Stimulated activated CD4-positive, alpha-beta T cell treated with anti-CD3 and anti-CD28 coated beads, Interleukin-1b, Interleukin-23, amount 100 ng/mL, for 4 hours (primary cell): Measurements from ENCODE around the gene RHBDD2.
A peak's percentile ranks its signal among the peaks of the same experiment; 100 is the strongest.

Experiments used
- DNase-seq, 2 donors: peaks; one replicate each; pipeline ENCODE4 v3.0.0-alpha.2; 2020; ENCODE audit warnings: low read depth in 2 of 2

Gene RHBDD2

DNA sequence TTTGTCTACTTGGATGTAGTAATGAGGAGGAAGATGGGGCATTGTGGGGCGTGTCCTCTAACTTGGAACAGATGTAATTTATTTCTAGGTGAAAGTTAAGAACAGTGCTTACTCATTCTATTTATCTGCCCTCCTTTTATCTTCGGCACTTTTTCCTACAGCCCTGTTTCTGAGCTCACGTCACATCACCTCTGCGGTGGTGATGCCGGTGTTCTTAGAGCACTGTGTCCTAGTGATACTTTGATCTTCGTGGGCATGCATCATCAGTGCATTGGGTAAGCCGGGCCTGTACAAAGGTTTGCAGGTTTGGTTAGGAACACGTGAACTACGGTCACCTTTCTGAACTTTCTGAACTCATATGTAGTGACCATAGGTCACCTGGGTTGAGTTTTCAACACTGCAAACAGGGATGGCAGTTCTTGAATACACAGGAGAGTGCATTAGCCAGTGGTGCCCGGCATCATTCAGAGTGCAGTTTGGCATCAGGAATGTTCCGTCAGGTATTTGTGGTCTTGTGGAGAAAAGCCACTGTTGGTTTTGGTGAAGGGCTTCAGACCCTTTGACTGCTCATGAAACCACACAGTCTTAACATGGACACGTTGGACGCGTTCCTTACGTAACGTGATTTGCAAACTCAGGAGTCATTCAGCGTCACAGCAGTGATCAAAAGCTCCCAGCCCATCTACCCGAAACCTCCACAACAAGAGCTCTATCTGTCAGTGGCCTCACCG, 41.8 kb downstream of the RHBDD2 start:
- peak in 1 of 2 donors; percentile 25 for DNase-seq

DNA sequence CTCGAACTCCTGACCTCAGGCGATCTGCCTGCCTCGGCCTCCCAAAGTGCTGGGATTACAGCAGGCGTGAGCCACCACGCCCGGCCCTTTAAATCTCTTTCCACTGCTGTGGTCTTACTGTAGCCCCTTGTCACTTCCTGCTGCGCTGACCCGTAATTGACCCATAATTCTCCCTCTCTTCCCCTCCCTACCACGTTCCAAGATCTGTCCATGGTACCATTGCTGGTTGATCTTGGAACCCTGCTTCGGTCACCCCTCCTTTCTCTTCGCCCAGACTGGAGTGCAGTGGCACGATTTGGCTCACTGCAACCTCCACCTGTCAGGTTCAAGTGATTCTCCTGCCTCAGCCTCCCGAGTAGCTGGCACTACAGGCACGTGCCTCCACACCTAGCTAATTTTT, 42.6 kb downstream of the RHBDD2 start:
- DNase-seq = no peak

DNA sequence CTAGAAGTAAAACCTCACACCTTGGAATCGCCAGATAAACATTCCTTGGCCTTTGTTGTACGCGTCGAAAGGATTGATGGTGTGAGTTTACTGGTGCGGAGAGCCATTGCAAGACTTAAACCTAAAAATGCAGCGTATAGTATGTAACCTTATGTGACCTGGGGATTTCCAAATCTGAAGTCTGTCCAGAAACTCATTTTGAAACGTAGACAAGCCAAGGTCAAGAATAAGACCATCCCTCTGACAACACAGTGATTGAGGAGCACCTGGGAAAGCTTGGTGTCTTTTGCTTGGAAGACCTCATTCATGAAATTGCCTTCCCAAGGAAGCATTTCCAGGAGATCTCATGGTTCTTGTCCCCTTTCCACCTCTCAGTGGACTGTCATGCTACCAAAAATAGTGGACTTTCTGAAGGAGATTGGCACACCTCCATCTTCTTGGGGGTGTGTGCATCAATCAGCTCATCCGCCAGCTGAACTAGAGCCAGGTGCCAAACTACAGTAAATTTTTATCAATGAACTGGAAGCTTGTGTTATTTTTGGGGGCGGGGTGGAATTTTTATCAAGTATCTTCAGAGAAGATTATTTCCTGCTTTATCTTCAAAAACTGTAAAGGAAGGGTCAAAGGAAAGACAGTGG, 44.3 kb downstream of the RHBDD2 start:
- no peak for DNase-seq

DNA sequence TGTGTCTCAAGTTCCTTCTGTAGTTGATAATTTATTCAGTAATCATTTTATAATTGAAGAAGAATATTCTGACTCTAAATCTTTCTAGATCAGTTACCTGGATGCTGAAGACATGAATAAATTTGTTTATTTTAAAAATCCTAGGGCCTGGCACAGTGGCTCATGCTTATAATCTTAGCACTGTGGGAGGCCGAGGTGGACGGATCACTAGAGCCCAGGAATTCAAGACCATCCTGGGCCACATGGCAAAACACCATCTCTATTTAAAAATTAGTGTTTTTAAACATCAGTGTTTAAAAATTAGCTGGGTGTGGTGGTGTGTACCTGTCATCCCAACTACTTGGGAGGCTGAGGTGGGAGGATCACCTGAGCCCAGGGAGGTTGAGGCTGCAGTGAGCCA, 45.4 kb downstream of the RHBDD2 start:
- no peak for DNase-seq

DNA sequence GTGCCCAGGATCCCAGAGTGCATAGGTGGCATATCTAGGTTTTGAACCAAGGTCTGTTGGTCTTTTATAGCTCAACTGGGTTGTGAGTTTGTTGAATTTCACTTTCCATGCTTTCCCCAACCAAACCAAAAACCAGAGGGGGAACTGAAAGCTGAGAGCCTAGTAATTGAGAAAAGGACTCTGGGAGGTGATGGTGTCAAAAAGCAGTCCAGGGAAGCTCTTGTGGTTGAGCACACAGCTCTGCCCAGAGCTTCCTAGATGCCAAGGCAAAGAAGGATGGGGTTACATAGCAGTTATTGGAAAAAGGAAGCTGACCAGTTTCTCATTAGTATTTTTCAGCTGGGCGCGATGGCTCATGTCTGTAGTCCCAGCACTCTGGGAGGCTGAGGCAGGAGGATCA, 46.1 kb downstream of the RHBDD2 start:
- no peak for DNase-seq

DNA sequence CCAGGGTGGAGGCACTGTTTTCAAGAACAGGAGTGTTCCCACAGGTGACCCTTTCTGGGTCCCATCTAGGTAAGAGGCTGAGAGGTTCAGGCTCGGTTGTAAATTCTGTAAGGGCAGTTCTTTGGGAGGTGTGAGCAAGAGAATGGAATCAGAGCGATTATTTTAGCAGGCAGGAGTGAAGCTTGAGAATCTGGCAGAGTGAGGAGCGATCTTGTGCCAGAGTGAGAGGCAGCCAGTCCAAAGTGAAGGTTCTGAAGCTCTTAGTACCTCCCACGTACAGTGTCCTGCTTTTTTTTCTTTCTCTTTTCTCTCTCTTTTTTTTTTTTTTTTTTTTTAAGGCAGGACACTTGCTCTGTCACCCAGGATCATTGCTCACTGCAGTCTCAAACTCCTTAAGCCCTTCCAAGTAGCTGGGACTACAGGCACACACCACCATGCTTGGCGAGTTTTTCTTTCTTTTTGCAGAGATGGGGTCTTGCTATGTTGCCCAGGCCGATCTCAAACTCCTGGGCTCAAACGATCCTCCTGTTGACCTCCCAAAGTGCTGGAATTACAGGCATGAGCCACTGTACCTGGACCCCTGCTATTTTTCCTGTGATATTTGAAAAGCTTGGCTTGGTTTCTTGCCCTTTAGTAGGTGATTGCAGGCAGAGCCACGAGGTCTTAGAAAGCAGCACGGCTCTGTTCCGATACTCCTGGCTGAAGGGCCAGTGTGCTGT, 47.0 kb downstream of the RHBDD2 start:
- no peak for DNase-seq

DNA sequence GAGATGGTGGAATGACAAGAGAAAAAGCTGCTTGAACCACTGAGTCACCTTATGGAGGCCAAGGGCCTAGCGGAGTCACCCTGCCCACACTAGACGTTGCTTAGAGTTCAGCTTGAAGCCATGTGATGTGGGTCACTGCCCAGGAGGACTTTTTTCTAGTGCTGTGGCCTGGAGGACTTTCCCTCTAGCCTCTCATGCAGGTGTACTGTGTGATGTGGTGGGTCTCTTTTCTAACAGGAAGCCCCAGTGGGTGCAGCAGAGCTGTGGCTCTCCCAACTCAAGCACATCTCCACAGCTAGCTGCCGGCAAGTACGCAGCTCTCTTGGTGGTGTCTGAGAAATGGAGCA, 49.7 kb downstream of the RHBDD2 start:
- DNase-seq = no peak

DNA sequence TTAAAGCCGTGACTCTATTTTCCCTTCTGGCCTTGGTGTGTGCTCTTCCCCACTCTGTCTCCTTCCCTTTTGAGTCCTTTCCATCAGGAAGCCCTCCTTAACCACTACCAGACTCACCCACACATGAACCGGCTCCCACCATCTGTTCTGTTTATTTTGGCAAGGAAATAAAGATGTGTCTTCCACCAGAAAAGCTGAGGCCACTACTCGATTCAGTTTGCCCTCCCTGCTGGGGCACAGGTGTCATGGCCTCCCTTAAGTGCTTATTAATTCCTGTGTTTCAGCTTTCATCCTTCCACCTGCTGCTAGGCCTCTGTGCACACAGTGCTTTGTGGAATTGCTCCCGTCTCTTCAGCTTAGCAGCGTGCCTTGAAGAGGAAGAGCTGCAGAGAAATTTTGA, 52.8 kb downstream of the RHBDD2 start:
- DNase-seq = no peak

DNA sequence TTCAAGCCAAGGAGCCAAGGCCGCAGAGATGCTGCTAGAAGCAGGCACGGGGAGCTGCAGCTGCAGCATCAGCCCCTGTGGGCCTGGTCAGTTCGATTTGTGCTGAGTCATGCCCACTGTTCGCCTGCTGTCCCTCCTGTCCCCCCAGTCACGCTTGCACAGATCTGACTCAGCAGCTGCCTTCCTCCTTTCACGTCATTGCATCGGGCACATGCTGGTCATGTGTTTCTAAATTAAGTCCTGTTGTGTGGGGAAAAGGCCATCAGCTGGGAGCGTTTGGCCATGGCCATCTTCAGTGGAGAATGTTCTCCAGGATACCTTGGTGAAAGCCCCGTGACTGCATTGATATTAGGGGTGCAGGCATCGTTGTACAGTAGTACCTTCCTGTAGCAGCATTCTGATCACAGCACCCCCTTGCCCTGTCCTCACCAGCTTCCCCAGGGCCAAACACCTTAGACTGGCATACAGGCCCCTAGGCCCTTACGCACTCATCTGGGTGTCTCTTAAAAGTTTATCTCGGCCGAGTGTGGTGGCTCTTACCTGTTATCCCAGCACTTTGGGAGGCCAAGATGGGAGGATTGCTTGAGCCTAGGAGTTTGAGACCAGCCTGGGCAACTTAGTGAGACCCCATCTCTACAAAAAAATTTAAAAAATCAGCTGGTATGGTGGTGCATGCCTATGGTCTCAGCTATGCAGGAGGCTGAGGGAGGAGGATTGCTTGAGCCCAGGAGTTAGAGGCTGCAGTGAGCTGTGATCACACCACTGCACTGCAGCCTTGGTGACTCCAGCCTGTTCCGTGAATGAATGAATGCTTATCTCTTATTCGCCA, 59.3 kb downstream of the RHBDD2 start:
- DNase-seq = no peak
